Rectal smooth muscle tissue (tissue), 1 donor: Measurements from ENCODE around the gene CERT1.

Experiments used
- H3K27ac ChIP-seq: one replicate; pipeline ENCODE4 v1.7.0; 2013; ENCODE audit warnings: low read depth, low read length, inconsistent platforms
- H3K27me3 ChIP-seq: one replicate; pipeline ENCODE4 v1.7.0; 2013; ENCODE audit warnings: low read length; ENCODE audit not compliant: control insufficient read depth, insufficient read depth
- H3K36me3 ChIP-seq: one replicate; pipeline ENCODE4 v1.7.0; 2013; ENCODE audit warnings: low read length; ENCODE audit not compliant: control insufficient read depth, insufficient read depth
- H3K4me1 ChIP-seq: one replicate; pipeline ENCODE4 v1.7.0; 2013; ENCODE audit warnings: low read length; ENCODE audit not compliant: control insufficient read depth, insufficient read depth
- H3K4me3 ChIP-seq: one replicate; pipeline ENCODE4 v1.7.0; 2013; ENCODE audit warnings: low read length
- H3K9ac ChIP-seq: one replicate; pipeline ENCODE4 v1.7.0; 2013; ENCODE audit warnings: low read length

CERT1 gene

DNA sequence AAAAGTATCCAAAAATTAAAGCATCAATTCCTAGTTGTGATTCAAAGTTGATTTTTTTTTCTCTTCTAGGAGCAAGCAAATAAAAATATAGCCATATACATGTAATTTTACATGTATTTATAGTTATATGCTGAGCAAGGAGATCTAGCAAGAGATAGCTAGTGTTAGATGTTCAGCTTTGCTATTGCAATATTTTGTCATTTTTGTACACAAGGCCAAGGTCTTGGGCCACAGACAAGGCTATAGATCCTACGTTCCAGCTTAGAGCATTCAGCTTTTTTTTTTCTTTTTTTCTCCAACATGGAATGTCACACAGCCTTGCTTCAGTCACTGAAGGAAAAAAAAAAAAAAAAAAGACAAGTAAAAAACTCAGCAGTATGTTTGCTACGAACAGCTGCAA, 137.6 kb downstream of the CERT1 start:
- Histone ChIP-seq H3K36me3 (no peaks in the 10 kb centered on the region), H3K4me3 (no peak overlapping the region), H3K4me1 (no peaks in the 10 kb centered on the region), H3K27ac (no peak overlapping the region), H3K27me3 (no peaks in the 10 kb centered on the region), H3K9ac (no peak overlapping the region)

DNA sequence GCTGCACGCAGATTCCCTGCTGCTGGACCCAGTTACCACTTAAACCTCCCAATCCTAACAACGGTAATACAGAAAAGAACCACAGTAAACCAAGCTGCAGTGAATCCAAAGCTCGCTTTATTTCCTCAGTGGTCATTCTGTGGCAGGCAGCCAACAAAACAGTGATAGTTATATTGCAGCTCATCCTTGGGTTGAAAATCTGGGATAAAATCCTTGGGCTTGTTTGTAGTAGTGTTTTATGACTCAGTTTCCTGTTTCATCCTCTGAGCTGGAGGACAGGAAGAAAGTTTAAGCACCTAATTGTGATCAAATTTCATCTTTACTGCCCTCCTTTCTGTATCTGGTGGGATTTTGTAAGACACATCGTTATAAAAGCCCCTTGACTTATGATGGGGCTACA, 143.0 kb downstream of the CERT1 start:
- Histone ChIP-seq H3K27me3 (no peaks in the 10 kb centered on the region), H3K9ac (no peak overlapping the region), H3K4me3 (no peak overlapping the region), H3K27ac (no peak overlapping the region), H3K36me3 (no peaks in the 10 kb centered on the region), H3K4me1 (peaks cover 3% of the 10 kb centered on the region)

DNA sequence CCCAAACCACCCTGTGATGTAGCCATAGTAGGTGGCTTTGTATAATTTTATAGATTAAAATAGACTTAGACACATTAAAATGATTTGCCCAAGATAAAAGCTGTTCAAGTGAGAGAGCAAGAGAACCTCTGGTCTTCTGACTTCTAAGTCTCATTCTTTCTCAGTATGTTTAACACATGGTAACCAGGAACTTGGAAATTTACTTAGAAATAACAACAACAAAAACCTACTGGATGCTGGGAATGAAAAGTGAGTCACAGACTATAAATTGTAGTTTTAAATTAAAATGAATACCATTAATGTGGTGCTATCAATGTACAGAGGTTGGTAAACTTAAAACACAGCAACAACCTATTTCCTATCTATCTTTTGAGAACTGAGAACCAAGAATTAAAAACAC, 144.0 kb downstream of the CERT1 start:
- H3K27ac ChIP-seq = no peak overlapping the region
- H3K36me3 ChIP-seq = no peaks in the 10 kb centered on the region
- H3K27me3 ChIP-seq = no peaks in the 10 kb centered on the region
- H3K9ac ChIP-seq = no peak overlapping the region
- no peak overlapping the region for H3K4me3 ChIP-seq
- H3K4me1 ChIP-seq = peaks cover 3% of the 10 kb centered on the region

DNA sequence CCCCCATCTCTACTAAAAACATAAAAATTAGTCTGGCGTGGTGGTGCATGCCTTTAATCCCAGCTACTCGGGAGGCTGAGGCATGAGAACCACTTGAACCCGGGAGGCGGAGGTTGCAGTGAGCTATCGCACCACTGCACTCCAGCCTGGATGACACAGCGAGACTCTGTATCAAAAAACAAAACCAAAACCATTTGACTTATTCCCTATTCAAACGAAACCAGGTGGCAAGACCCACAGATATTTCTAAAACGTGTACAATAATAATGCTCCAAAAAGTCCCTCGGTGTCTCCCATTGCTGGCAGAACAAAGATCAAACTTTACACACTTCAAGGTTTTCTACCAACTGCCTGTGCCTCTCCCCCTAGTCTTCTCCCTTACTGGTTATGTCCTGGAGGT, 144.6 kb downstream of the CERT1 start:
- H3K4me3 ChIP-seq = no peak overlapping the region
- no peaks in the 10 kb centered on the region for H3K36me3 ChIP-seq
- H3K9ac ChIP-seq = no peak overlapping the region
- peaks cover 3% of the 10 kb centered on the region for H3K4me1 ChIP-seq
- H3K27me3 ChIP-seq = no peaks in the 10 kb centered on the region
- H3K27ac ChIP-seq = no peak overlapping the region

DNA sequence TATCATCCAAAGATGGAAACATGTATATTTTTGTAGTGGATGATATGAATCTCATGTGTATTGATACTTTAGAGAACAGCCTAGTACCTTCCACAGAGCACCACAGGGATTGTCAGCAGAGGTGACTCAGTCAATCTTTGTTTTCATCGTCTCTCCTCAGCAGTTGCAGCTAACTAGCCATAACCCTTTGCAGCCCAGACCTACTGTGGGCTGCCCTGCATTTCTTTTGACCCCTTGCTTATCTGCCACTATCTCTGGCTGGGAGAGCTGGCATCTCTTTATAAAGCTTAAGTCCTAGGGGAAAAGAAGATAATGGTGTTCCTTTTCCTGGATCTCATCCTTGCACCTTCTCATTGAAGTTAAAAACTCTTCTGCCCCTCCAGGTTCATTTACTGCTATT, 145.7 kb downstream of the CERT1 start:
- no peak overlapping the region for H3K9ac ChIP-seq
- no peak overlapping the region for H3K4me3 ChIP-seq
- no peak overlapping the region for H3K27ac ChIP-seq
- H3K36me3 ChIP-seq = no peaks in the 10 kb centered on the region
- H3K4me1 ChIP-seq = peaks cover 3% of the 10 kb centered on the region
- H3K27me3 ChIP-seq = no peaks in the 10 kb centered on the region

DNA sequence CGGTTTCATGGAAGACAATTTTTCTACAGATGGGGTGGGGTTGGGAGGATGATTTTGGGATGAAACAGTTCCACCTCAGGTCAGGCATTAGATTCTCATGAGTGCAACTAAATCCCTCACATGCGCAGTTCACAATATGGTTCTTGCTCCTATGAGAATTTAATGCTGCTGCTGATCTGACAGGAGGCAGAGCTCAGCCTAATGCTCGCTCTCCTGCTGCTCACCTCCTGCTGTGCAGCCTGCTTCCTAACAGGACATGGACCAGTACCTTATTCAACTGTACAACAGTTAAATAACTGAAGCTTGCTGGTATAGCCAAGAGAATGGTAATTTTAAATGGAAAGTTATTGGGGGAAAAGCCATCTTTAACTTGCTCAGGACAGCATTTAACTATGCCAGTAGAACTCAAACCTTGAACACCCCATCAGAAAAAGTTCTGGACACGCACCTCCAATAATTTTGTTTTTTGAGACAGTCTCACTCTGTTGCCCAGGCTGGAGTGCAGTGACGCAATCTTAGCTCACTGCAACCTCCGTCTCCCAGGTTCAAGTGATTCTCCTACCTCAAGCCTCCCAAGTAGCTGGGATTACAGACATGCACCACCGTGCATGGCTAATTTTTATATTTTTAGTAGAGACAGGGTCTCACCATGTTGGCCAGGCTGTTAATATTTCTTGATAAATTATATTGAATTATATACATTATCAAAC, 146.7 kb downstream of the CERT1 start:
- Histone ChIP-seq H3K9ac (no peak overlapping the region), H3K27me3 (no peaks in the 10 kb centered on the region), H3K4me1 (peaks cover 3% of the 10 kb centered on the region), H3K36me3 (peaks cover 3% of the 10 kb centered on the region), H3K4me3 (no peak overlapping the region), H3K27ac (no peak overlapping the region)

DNA sequence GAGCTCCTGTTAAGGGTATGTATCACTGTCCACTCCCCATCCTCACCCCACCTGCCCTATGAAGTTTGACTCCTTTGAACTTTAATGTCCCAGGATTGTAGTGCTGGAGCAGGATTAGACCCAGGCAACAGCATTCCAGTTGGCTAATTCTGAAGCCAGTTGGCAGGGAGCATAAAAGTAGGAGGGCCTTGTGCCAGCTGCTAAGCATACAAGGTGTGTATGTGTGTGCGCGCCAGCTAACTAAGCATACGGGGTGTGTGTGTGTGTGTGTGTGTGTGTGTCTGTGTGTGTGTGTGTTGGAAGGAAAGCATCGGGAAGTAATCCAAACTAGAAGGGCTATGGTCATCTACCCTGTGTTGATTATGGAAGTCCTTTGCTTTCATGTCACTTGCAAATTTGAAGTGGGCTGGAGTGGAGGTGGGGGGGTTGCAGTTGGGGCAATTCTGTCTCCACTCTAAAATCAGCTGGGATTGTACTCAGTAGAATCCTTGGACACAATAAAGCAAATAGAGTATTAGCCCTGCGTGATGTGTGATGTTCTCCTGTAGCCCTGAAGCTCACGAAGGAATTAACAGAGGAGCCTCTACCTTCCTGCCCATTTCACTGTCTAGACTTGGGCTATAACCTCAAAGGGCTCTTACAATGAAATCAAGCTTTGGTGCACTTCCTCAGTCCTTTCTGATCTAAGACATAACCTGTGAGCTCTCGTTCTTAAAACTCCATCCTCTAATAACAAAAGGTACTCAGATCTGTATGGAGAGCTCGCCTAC, 147.5 kb downstream of the CERT1 start:
- Histone ChIP-seq H3K36me3 (peaks cover 10% of the 10 kb centered on the region), H3K4me3 (no peak overlapping the region), H3K9ac (no peak overlapping the region), H3K27ac (no peak overlapping the region), H3K4me1 (peaks cover 3% of the 10 kb centered on the region), H3K27me3 (no peaks in the 10 kb centered on the region)

DNA sequence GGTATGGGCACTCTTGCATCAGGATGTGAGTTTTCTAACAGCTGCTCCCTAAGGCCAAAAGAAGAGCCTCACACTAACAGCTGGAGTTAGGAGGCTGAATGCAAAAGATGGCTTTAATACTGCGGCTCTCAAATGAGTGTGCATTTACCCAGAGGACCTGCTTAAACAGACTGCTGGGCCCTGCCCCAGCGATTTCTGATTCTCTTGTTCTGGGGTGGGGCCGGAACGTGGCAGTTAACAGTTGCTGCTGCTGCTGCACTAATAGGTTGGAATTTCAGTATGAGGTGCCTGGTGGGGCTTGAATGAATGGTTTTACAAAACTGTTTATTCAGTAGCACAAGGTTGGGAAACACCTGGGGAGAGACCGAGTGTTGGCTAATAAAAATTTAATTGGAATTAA, 148.3 kb downstream of the CERT1 start:
- no peak overlapping the region for H3K4me3 ChIP-seq
- peaks cover 10% of the 10 kb centered on the region for H3K36me3 ChIP-seq
- no peaks in the 10 kb centered on the region for H3K27me3 ChIP-seq
- H3K4me1 ChIP-seq = peaks cover 3% of the 10 kb centered on the region
- H3K27ac ChIP-seq = no peak overlapping the region
- H3K9ac ChIP-seq = no peak overlapping the region

DNA sequence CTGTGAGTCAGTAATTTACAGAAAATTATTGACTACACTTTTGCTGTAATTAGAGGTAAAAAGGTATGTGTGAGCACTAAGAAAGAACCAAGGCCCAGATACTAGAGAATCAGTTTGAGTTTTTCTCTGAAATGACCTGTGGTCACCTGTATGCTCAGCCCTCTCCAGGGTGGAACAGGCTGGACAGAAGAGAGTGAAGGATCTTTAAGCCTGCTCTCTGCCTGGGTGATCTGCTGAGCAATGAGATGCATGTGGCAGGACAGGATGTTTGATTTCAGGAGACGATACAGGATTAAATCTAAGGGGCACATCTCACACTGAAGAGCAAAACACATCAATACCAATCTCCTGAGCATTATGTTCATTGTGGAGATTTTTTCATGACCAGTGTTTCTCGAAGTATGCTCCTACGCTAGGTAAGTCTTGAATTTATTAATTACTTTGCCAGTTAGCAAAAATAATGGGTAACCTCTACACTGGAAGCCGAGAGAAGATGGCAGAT, 148.9 kb downstream of the CERT1 start:
- no peak overlapping the region for H3K4me3 ChIP-seq
- H3K4me1 ChIP-seq = peaks cover 3% of the 10 kb centered on the region
- H3K9ac ChIP-seq = no peak overlapping the region
- no peaks in the 10 kb centered on the region for H3K27me3 ChIP-seq
- no peak overlapping the region for H3K27ac ChIP-seq
- H3K36me3 ChIP-seq = peaks cover 10% of the 10 kb centered on the region

DNA sequence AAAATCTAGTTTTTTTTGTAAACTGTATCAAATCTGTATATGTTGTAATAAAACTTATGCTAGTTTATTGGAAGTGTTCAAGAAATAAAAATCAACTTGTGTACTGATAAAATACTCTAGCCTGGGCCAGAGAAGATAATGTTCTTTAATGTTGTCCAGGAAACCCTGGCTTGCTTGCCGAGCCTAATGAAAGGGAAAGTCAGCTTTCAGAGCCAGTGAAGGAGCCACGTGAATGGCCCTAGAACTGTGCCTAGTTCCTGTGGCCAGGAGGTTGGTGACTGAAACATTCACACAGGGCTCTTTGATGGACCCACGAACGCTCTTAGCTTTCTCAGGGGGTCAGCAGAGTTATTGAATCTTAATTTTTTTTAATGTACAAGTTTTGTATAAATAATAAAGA, 150.1 kb downstream of the CERT1 start:
- Histone ChIP-seq H3K36me3 (peaks cover 19% of the 10 kb centered on the region), H3K27ac (no peak overlapping the region), H3K4me3 (no peak overlapping the region), H3K27me3 (no peaks in the 10 kb centered on the region), H3K4me1 (peaks cover 3% of the 10 kb centered on the region), H3K9ac (no peak overlapping the region)

DNA sequence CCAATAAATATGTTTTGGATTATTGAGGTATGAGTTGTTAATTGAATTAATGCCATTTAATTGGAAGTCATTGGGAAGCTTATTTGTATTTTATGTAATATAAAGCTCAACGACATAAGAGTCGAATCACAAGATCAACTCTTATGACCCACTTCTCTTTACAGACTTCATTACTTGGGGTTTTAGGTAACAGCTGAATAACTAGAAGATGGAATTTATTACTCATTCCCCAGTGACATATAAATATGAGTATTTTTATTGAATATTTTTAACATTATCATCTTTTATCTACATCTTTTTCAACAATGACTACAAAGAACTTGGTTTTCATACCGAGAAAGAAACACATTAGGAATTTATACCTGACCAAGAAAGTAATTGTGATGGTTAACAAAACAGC, 153.3 kb downstream of the CERT1 start:
- H3K36me3 ChIP-seq = peaks cover 26% of the 10 kb centered on the region
- H3K4me1 ChIP-seq = no peaks in the 10 kb centered on the region
- no peak overlapping the region for H3K9ac ChIP-seq
- no peaks in the 10 kb centered on the region for H3K27me3 ChIP-seq
- no peak overlapping the region for H3K27ac ChIP-seq
- H3K4me3 ChIP-seq = no peak overlapping the region

DNA sequence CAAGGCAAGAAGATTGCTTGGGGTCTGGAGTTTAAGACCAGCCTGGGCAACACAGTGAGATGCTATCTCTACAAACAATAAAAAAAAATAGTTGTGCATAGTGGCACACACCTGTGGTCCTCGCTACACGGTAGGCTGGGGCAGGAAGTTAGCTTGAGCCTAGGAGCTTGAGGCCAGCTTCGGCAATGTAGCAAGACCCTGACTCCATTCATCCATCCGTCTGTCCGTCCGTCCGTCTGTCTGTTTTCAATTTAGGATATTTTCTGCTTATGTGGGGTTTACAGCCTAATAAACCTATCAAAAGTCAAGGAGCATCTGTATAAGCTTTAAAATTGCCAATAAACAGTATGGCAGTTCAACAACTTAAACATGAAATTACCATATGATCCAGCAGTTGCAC, 154.7 kb downstream of the CERT1 start:
- Histone ChIP-seq H3K9ac (no peak overlapping the region), H3K36me3 (peaks cover 28% of the 10 kb centered on the region), H3K4me3 (no peak overlapping the region), H3K27me3 (no peaks in the 10 kb centered on the region), H3K27ac (no peak overlapping the region), H3K4me1 (no peaks in the 10 kb centered on the region)

DNA sequence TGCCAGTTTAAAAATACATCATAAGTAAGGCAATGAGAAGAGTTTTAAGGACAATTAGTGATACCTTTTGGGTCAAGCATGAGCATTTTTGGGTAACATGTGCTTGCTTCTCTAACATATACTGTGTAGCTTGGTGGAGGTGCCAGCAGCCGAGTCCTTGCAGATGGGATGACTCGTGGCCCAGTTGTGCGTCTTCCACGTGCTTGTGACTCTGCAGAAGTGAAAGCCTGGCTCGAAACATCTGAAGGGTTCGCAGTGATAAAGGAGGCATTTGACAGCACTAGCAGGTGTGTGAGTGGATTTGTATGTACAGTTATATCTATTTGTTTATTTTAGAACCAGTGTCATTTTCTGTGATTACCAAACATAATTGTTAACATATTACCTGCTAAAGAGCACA, 156.2 kb downstream of the CERT1 start:
- Histone ChIP-seq H3K4me1 (no peaks in the 10 kb centered on the region), H3K36me3 (peaks cover 30% of the 10 kb centered on the region), H3K4me3 (no peak overlapping the region)

More for the DNA sequence above, 156.2 kb downstream of the CERT1 start:
- H3K27ac ChIP-seq = no peak overlapping the region
- no peaks in the 10 kb centered on the region for H3K27me3 ChIP-seq
- H3K9ac ChIP-seq = no peak overlapping the region
